HT-29 (cell line): ENCODE measurements around the gene TSGA10IP. TPM values are rescaled to one million over a fixed set of nuclear protein-coding genes. Genes with fewer than 3 reads are reported as not detected.

Source experiments
- DNase-seq: peaks from one replicate; pipeline ENCODE4 v3.0.0-alpha.2; 2015; ENCODE audit warnings: low spot score
- total RNA-seq: library from RNA; depleted of rRNA; stranded (reverse); fragments of >200 nt; shearing (Covaris generic); gene quantifications from 2 replicates; pipeline ENCODE4 v1.2.3, GENCODE V29; 2014

Gene TSGA10IP
- total RNA-seq, 1 experiment from 2014 or later, result not detected

GRCh38 chr11:65917434-65918210 is 27.7 kb upstream of the TSGA10IP start:
- DNase-seq, result no peak

DNA sequence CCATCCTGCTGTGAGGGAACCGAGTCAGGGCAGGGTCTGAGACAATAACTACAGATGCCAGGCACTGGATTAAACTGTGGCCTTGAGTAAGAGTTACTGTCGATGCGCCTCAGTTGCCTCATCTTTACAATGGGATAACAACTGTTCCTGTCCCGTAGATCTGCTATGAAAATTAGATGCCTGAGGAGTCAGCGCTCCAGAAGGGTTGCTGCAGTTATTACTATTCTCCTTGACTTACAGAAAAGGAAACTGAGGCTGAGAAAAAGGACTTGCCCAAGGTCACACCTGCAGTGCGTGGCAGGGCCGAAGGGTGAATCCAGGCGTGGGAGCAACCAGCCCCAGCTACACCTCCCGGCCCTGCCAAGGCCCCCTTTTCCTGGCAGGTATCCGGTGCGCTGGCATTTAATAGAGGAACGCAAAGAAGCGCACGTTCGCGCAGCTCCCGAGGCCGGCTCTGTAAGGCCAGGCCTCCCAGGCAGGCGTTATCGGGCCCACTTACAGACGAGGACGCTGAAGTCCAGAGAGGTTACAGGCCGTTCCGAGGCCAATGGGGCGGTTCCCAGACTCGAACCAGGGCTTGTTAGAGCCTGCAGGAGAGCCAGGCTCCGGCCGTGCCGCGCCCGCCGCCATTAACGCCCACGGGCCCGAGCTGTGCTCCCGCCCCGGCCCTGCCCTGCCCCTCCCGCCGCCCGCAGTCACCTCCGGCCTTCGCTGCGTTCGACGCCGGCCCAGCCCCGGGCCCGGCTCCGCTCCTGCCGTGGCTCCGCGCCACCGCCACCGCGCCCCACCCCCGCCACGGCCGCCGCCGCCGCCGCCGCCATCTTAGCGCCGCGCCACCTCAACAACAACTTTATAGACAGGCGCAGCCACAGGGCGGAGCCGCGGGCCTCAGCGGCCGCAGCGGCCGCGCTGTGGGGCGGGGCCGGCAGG is 26.8 kb upstream of the TSGA10IP start, which contains the start of gene C11orf68:
Gene C11orf68, minus strand, starts transcription at position 852 of the 930 bp plus-strand sequence. Its CDS starts 31 bp downstream, at position 821.
- DNase-seq, result peak; percentile 48

DNA sequence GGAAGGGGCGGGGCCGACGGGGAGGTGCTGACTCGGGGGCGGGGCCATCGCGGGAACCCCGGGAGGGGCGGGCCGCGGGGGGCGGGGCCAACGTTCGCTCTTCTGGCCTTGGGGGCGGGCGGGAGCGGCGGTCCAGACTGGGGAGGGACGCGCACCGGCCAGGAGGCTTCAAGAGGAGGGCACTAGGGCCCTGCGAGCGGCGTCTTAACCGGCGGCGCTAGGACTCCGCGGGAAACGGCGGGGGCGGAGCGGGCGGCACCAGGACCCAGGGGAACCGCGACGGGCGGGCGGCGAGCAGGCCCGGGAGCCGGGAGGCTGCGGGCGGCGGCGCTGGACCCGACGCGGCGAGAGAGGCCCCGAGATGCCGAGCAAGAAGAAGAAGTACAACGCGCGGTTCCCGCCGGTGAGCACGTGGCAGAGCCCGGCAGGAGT is 26.1 kb upstream of the TSGA10IP start, which contains the start of gene DRAP1:
Gene DRAP1, plus strand, starts transcription at position 286 of the 432 bp plus-strand sequence. Its CDS starts 76 bp downstream, at position 362.
- peak; percentile 98 for DNase-seq

- DNase-seq, result peak; percentile 29
These were observed 25.5 kb upstream of the TSGA10IP start for GRCh38 chr11:65919573-65920371.

DNA sequence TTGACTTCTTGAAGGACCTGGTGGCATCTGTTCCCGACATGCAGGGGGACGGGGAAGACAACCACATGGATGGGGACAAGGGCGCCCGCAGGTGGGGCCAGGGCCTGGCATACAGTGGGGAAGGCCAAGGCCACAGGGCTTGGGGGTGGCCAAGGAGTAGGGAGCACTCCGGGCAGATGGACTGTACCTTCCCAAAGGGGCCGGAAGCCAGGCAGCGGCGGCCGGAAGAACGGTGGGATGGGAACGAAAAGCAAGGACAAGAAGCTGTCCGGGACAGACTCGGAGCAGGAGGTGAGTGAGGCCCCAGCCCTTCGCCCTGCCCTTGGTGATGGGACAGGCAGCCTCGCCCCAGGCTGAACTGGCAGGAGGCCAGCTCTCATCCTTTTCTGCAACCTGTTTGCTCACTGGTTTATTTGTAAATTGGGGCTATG is 24.9 kb upstream of the TSGA10IP start:
- no peak for DNase-seq

DNA sequence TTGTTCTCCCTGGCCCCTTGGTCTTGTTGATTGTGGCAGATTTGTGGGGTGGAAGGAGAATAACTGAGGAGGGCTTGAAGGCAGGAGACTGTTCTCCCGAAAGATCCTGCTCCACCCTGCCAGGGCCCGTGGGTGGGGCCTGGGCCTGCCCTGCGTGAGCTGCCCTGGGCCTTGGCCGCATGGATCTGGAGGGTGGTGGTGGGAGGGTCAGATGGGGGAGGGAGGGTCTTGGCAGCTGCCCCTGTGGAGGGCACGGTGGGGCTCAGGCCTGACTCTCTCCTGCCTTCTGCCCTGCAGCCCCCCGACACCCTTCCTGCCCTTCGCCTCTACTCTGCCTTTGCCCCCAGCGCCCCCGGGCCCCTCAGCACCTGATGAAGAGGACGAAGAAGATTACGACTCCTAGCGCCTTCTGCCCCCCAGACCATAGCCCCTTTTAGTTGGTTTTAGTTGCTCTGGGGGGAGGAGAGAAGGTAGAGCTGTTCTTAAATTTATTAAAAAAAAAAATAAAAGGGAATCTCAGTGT is 24.2 kb upstream of the TSGA10IP start:
- no peak for DNase-seq

- DNase-seq, result no peak
These were observed 23.4 kb upstream of the TSGA10IP start for GRCh38 chr11:65921876-65922275.

- DNase-seq, result no peak
These were observed 22.7 kb upstream of the TSGA10IP start for GRCh38 chr11:65922565-65922964.

GRCh38 chr11:65925397-65925796 is 19.9 kb upstream of the TSGA10IP start:
- no peak for DNase-seq

GRCh38 chr11:65927904-65928397 is 17.3 kb upstream of the TSGA10IP start:
- no peak for DNase-seq

DNA sequence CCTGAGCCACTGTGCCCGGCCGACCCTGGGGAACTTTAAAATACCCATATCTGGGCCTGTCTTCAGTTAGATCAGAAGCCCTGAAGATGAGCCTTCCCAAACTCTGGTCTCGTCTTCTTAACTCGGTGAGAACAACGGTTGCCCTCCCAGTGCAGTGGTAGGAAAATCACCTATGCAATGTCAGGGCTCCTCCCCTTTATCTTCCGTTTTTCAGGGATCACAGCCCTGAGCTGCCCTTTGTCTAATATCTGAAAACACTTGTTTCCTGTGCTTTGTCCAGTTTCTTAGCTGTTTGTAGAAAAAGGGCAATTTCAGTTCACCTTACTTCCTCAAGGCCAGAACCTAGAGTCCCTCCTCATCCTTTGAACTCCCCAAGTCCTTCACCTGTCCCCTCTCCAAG is 16.6 kb upstream of the TSGA10IP start:
- no peak for DNase-seq

DNA sequence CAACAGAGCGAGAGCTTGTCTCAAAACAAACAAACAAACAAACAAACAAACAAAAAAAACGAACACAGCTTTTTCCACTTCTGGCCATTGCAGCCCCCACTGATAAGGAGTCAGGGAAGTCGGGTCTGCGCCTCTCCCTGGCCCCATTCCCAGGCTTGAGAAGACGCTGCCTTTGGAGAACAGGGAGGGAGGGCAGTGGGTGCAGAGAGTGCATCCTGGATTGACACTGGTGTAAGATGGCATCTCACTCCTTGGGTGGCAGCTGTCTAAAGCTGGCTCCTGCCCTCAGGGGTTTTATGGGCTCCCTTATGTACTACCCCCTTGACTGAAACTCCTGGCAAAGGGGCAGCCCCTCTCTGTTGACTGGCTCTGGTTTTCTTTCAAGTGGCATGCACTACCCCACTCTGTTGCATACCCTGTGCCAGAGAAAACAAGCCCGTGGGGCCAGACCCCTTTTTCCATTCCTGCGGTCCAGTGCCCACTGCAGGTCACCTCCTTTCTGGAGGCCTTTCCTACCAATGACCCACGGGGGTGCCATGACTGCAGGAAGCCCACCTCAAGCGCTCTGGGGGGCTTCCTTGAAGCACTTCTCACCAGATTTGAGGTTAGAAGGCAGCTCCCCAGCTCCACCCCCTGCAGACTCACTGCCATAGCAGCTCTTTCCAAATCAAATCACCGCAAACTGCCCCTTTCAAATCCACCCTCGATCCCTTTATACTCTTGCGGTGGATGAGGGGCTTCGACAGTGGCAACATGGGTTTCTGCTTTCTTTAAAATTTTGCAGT is 13.3 kb upstream of the TSGA10IP start:
- no peak for DNase-seq

DNA sequence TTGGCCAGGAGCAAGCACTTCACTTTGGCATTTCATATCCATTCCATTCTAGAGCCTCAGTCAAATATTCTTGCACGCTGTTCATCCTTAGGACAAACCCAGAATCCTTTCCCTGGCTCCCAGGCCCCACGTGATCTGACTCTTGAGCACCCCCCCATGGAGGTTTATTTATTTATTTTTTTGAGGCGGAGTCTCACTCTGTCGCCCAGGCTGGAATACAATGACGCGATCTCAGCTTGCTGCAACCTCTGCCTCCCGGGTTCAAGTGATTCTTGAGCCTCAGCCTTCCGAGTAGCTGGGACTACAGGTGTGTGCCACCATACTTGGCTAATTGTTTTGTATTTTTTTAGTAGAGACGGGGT is 12.7 kb upstream of the TSGA10IP start:
- DNase-seq, result no peak

DNA sequence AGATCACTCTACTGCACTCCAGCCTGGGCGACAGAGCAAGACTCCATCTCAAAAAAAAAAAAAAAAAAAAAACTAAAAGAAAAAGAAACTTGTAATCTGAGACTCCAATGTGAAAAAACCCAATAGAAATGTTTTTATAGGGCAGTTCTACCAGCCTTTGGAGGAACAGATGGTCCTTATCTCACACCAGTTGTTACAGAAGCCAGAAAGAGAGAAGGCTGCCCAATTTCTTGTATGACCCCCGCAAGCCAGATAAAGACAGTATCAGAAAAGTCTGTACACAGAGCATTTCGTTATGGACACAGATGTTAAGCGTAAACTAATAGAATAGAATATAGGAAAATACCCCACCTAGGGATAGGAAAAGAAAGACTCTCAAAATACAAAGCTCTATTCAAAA is 11.3 kb upstream of the TSGA10IP start:
- DNase-seq, result no peak

DNA sequence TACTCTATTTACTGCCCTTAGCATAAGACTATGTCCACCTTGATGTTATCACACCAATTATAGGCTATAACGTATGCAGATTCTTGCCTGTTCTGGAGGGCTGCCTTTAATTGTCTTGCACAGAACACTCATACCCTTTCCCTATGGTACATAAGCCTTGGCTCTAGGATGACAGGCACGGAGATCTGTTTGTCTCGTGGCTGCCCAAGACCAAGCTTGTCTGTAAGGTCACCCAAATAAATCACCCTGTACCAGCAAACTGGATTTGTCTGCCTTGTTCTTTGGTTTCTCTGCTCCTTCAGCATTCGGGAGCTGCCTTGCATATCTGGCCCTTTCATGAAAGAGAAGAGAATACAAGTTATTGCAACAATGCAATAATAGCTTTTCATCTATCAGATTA is 7.5 kb upstream of the TSGA10IP start:
- DNase-seq, result no peak

DNA sequence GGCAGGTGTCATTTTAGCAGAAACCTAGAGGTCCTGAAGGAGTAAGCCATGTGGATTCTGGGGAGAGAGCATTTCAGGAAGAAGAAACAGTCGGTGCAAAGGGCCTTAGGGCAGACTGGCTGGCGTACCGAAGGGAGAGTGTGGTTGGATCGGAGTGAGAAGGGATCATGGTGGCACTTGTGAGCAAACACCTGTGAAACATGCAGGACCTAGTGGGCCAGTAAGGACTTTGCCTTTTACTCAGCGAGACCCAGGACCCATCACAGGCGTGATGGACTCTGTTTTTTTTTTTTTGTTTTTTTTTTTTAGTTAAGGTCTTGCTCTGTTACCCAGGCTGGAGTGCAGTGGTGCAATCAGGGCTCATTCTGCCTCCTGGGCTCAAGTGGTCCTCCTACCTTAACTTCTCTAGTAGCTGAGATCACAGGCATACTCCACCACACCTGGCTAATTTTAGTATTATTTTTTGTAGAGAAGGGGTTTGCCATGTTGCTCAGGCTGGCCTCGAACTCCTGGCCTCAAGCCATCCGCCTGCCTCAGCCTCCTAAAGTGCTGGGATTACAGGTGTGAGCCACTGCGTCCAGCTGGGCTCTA is 3.5 kb upstream of the TSGA10IP start:
- no peak for DNase-seq

DNA sequence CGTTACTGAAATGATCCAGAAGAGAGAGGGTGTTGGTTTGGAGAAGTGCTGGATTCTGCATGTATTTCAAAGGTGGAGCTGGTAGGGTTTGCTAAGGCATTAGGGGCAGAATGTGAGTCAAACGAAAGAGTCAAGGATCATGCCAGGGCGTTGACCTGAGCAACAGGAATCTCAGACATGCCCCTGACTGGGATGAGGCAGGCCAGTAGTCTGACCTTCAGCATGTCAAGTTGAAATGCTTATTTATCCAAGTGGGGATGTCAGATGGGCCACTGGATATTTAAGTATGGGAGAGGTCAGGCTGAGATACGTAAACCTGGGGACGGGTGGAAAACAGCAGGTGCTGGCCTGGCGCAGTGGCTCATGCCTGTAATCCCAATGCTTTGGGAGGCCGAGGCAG is 2.7 kb upstream of the TSGA10IP start:
- no peak for DNase-seq

- DNase-seq, result no peak
These were observed 1.1 kb upstream of the TSGA10IP start for GRCh38 chr11:65944191-65944590.

DNA sequence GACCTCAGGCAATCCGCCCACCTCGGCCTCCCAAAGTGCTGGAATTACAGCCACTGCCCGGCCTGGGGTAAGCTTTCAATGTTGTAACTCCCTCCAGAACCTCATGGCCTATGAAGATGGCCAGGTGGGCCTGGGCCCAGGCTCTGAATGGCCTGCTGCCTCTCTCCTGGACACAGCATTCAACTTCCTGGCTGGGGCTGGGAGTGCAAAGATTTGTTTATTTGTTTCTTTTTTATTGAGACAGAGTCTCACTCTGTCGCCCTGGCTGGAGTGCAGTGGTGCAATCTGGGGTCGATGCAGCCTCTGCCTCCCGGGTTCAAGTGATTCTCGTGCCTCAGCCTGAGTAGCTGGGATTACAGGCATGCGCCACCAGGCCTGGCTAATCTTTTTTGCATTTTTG is 513 bp upstream of the TSGA10IP start:
- DNase-seq, result no peak
